DMS53 treated with DMSO at 0.1 percent for 48 hours (cell line): ENCODE data around the gene SMS.

Experiments used
- DNase-seq: peaks from one replicate; lab custom pipeline; 2025; ENCODE audit not compliant: unreplicated experiment; lab: John Stamatoyannopoulos, UW

Gene SMS

GRCh38 chrX:22037225-22037624 lies 96.7 kb downstream of the SMS start:
- DNase-seq = no peak

GRCh38 chrX:22037911-22038537 lies 97.5 kb downstream of the SMS start:
- DNase-seq = no peak

- DNase-seq = no peak
Observed at GRCh38 chrX:22039541-22039940, 99.0 kb downstream of the SMS start.

- DNase-seq = no peak
Observed at GRCh38 chrX:22040184-22040583, 99.7 kb downstream of the SMS start.

GRCh38 chrX:22041907-22042530 lies 101.5 kb downstream of the SMS start:
- no peak for DNase-seq

GRCh38 chrX:22043872-22044271 lies 103.4 kb downstream of the SMS start:
- DNase-seq = no peak
